K562 (cell line): Measurements from ENCODE around the gene CEACAM18. TPM values are rescaled to one million over a fixed set of nuclear protein-coding genes. Genes with fewer than 3 reads are reported as not detected.

ENCODE experiments used
- ATF1 ChIP-seq, 2 experiments: fragments of 450-650 bp in 1 of 2; IDR thresholded peaks; 2 replicates each; pipeline ENCODE4 v1.6.1; 2016; ENCODE audit warnings: missing compliant biosample characterization in 1 of 2, missing genetic modification characterization in 1 of 2
- CC2D1A ChIP-seq: fragments of 450-650 bp; IDR thresholded peaks from 2 replicates; pipeline ENCODE4 v1.6.1; 2017; ENCODE audit warnings: mild to moderate bottlenecking
- CCNT2 ChIP-seq: IDR thresholded peaks from 2 replicates; pipeline ENCODE4 v1.6.1; 2011; ENCODE audit warnings: borderline replicate concordance, low read depth, mild to moderate bottlenecking, moderate library complexity, mixed read lengths, low read length; ENCODE audit not compliant: insufficient read length; ENCODE audit errors: extremely low read depth
- CHD1 ChIP-seq: fragments of 200-600 bp; sonication (generic); IDR thresholded peaks from one replicate; pipeline ENCODE4 v1.6.1; 2012; ENCODE audit warnings: mild to moderate bottlenecking, moderate library complexity, low read length, inconsistent platforms
- CTBP1 ChIP-seq: fragments of 450-650 bp; IDR thresholded peaks from 2 replicates; pipeline ENCODE4 v1.6.1; 2016; ENCODE audit warnings: borderline replicate concordance
- E2F6 ChIP-seq, 2 experiments: IDR thresholded peaks; 2 replicates each; pipeline ENCODE4 v1.6.1; 2011; ENCODE audit warnings: borderline replicate concordance in 1 of 2, control low read depth in 1 of 2, low read depth in 1 of 2, low read length in 1 of 2, mild to moderate bottlenecking in 1 of 2, mixed read lengths in 1 of 2, moderate library complexity in 1 of 2; ENCODE audit not compliant: insufficient read depth in 1 of 2, insufficient read length in 1 of 2, poor library complexity in 1 of 2, severe bottlenecking in 1 of 2; ENCODE audit errors: extremely low read depth in 1 of 2
- ESRRA ChIP-seq: fragments of 450-650 bp; IDR thresholded peaks from 2 replicates; pipeline ENCODE4 v1.6.1; 2014; ENCODE audit warnings: low read depth, mild to moderate bottlenecking, moderate library complexity, borderline replicate concordance
- ETV5 ChIP-seq: sonication (generic); formaldehyde crosslinking; IDR thresholded peaks from 2 replicates; pipeline ENCODE4 v1.4.0; 2020; ENCODE audit warnings: low read depth, mild to moderate bottlenecking, missing genetic modification reagents
- IRF9 ChIP-seq: fragments of 450-650 bp; IDR thresholded peaks from 2 replicates; pipeline ENCODE4 v1.6.1; 2016; ENCODE audit warnings: missing biosample characterization, missing genetic modification characterization
- MAZ ChIP-seq, 2 experiments: fragments of 450-650 bp in 1 of 2; sonication (generic) in 1 of 2; formaldehyde crosslinking; IDR thresholded peaks in 1 of 2; conservative IDR thresholded peaks in 1 of 2; 2 replicates each; pipeline versions ENCODE4 v1.4.0 to v1.5.0; 2020; ENCODE audit warnings: mild to moderate bottlenecking in 1 of 2, missing genetic modification reagents in 1 of 2
- MBD2 ChIP-seq: sonication (generic); IDR thresholded peaks from 2 replicates; pipeline ENCODE4 v1.6.1; 2016; ENCODE audit warnings: low read depth, borderline replicate concordance
- NR2C1 ChIP-seq, 2 experiments: fragments of 450-650 bp; IDR thresholded peaks; 2 replicates each; pipeline ENCODE4 v1.6.1; 2017; ENCODE audit warnings: mild to moderate bottlenecking in 2 of 2, antibody characterized with exemption in 1 of 2, inconsistent platforms in 1 of 2, missing compliant biosample characterization in 1 of 2, missing genetic modification characterization in 1 of 2
- PML ChIP-seq: IDR thresholded peaks from 2 replicates; pipeline ENCODE4 v1.6.1; 2012; ENCODE audit warnings: low read length, inconsistent platforms
- POLR2G ChIP-seq: fragments of 200-400 bp; formaldehyde crosslinking; IDR thresholded peaks from 2 replicates; pipeline ENCODE4 v1.6.1; 2017; ENCODE audit warnings: low read depth, mild to moderate bottlenecking, antibody characterized with exemption, low read length, moderate library complexity
- SPI1 ChIP-seq: IDR thresholded peaks from 2 replicates; pipeline ENCODE4 v1.6.1; 2011; ENCODE audit warnings: low read depth, low read length, control low read depth, borderline replicate concordance
- SUPT5H ChIP-seq: fragments of 450-650 bp; IDR thresholded peaks from 2 replicates; pipeline ENCODE4 v1.6.1; 2016
- ZBTB43 ChIP-seq: sonication (generic); formaldehyde crosslinking; IDR thresholded peaks from 2 replicates; pipeline ENCODE4 v1.8.0; 2023; ENCODE audit warnings: mild to moderate bottlenecking, missing genetic modification reagents
- ZNF592 ChIP-seq: fragments of 450-650 bp; IDR thresholded peaks from 2 replicates; pipeline ENCODE4 v1.6.1; 2017; ENCODE audit warnings: antibody characterized with exemption, mild to moderate bottlenecking
- polyA plus RNA-seq, 8 experiments: library from polyadenylated mRNA; depleted of rRNA in 4 of 8; stranded (reverse) in 5 of 8; unstranded in 3 of 8; fragments of >200 nt; fragmentation: Nextera tagmentation in 2 of 8; fragmentation: Illumina TruSeq in 1 of 8; extraction: Ambion mirVana in 2 of 8; extraction: Trizol in 1 of 8; gene quantifications; 2 replicates each; pipeline versions ENCODE4 v1.2.1 to v1.2.3, GENCODE V29; 2011 to 2014; ENCODE audit warnings: inconsistent platforms in 1 of 8, missing spikeins in 1 of 8
- total RNA-seq, 7 experiments: library from RNA; depleted of rRNA in 6 of 7; stranded (reverse); fragments of >200 nt in 6 of 7; fragmentation: Illumina TruSeq in 2 of 7; extraction: Trizol in 2 of 7; gene quantifications; 2 replicates each; pipeline versions ENCODE4 v1.2.1 to v1.2.3, GENCODE V29; 2011 to 2021; ENCODE audit warnings: low replicate concordance in 1 of 7

CEACAM18 gene
- total and polyA plus RNA-seq, 9 of the 15 experiments (the other 6 are each of a cell fraction or from before 2014, with no cell fraction given): 0.08 to 0.24 (median 0.15) TPM; not detected in 3

GRCh38 chr19:51467864-51468544 lies 10.3 kb upstream of the CEACAM18 start (continued):
- peak; percentile 86 for TF ChIP-seq CHD1
- TF ChIP-seq SUPT5H: peak; percentile 94
- peak; percentile 93 for TF ChIP-seq CTBP1
- no peak for TF ChIP-seq ATF1 (CRISPR knock-in tag; IDR thresholded peaks at IDR 0.05)
- peak; percentile 40 for TF ChIP-seq ATF1 (tag; IDR thresholded peaks at IDR 0.05)
- TF ChIP-seq MBD2: no peak
- TF ChIP-seq PML: peak; percentile 43; the same call in 1 of the 2 replicates
- peak; percentile 62 for TF ChIP-seq ZNF592
- TF ChIP-seq MAZ (CRISPR knock-in tag; conservative IDR thresholded peaks at IDR 0.05 in 1 of 2, IDR thresholded peaks at IDR 0.05 in 1 of 2): peak in 1 of 2 experiments; percentile 86; a peak in 3 of 4 replicates
- peak; percentile 43; the same call in 1 of the 2 replicates for TF ChIP-seq POLR2G
- TF ChIP-seq ESRRA: peak; percentile 77
- 0 out of 2 replicates have a peak, but pooled peaks have one; percentile 18 for TF ChIP-seq CC2D1A
- TF ChIP-seq SPI1: peak; percentile 85; the same call in 1 of the 2 replicates
- no peak for TF ChIP-seq ZBTB43 (CRISPR knock-in tag)
- peak; percentile 53 for TF ChIP-seq CCNT2
- no peak for TF ChIP-seq E2F6 (IDR thresholded peaks at IDR 0.05; ENCODE audit: borderline replicate concordance in 1 of 2, extremely low read depth in 1 of 2, insufficient read depth in 1 of 2, insufficient read length in 1 of 2, low read depth in 1 of 2, low read length in 1 of 2, poor library complexity in 1 of 2, severe bottlenecking in 1 of 2)
- TF ChIP-seq IRF9: no peak
- peak; percentile 62 for TF ChIP-seq NR2C1 (IDR thresholded peaks at IDR 0.05)
- TF ChIP-seq NR2C1 (tag; IDR thresholded peaks at IDR 0.05): no peak
- TF ChIP-seq ETV5 (CRISPR knock-in tag): peak; percentile 96
